Parathyroid adenoma (tissue), 2 donors: Measurements from ENCODE around the gene ADAM20.

Source experiments
- H2AFZ ChIP-seq: fragments of 300-600 bp; sonication (generic); one replicate; pipeline ENCODE4 v1.7.0; 2017; ENCODE audit warnings: antibody characterized with exemption, mild to moderate bottlenecking
- H3K27ac ChIP-seq: fragments of 300-600 bp; sonication (generic); one replicate; pipeline ENCODE4 v1.7.0; 2017
- H3K27me3 ChIP-seq: fragments of 300-600 bp; sonication (generic); one replicate; pipeline ENCODE4 v1.7.0; 2017; ENCODE audit warnings: low read length; ENCODE audit not compliant: control insufficient read depth, insufficient read depth
- H3K36me3 ChIP-seq: fragments of 300-600 bp; sonication (generic); one replicate; pipeline ENCODE4 v1.7.0; 2017; ENCODE audit warnings: low read length; ENCODE audit not compliant: control insufficient read depth, insufficient read depth
- H3K4me1 ChIP-seq: fragments of 300-600 bp; sonication (generic); one replicate; pipeline ENCODE4 v1.7.0; 2017; ENCODE audit warnings: control low read depth
- H3K4me2 ChIP-seq: fragments of 300-600 bp; sonication (generic); one replicate; pipeline ENCODE4 v1.7.0; 2017; ENCODE audit warnings: low read length
- H3K4me3 ChIP-seq: fragments of 300-600 bp; sonication (generic); one replicate; pipeline ENCODE4 v1.7.0; 2017; ENCODE audit warnings: low read depth, low read length
- H3K79me2 ChIP-seq: fragments of 300-600 bp; sonication (generic); one replicate; pipeline ENCODE4 v1.7.0; 2017; ENCODE audit warnings: control low read depth
- H3K9ac ChIP-seq: fragments of 300-600 bp; sonication (generic); one replicate; pipeline ENCODE4 v1.7.0; 2017; ENCODE audit warnings: mild to moderate bottlenecking
- H3K9me3 ChIP-seq: fragments of 300-600 bp; sonication (generic); one replicate; pipeline ENCODE4 v1.7.0; 2017; ENCODE audit warnings: low read length; ENCODE audit not compliant: control insufficient read depth
- CTCF ChIP-seq: fragments of 300-600 bp; sonication (generic); IDR thresholded peaks from one replicate; pipeline ENCODE4 v1.7.0; 2017; ENCODE audit warnings: antibody characterized with exemption, mild to moderate bottlenecking
- donor health status: primary hyperparathyroidism.

The ADAM20 gene

GRCh38 chr14:70473825-70474224, 61.0 kb downstream of the ADAM20 start:
- Histone ChIP-seq H3K4me1 (no peaks in the 10 kb centered on the region), H3K36me3 (no peaks in the 10 kb centered on the region), H3K4me2 (no peak overlapping the region), H3K27me3 (no peaks in the 10 kb centered on the region), H3K9me3 (no peaks in the 10 kb centered on the region), H3K4me3 (no peak overlapping the region), H3K79me2 (no peaks in the 10 kb centered on the region), H2AFZ (no peak overlapping the region), H3K27ac (no peak overlapping the region), H3K9ac (no peak overlapping the region)
- TF ChIP-seq CTCF = no peak
